Measurements from ENCODE around the gene OTOG. TPM values are rescaled to one million over a fixed set of nuclear protein-coding genes. Genes with fewer than 3 reads are reported as not detected.

Gene OTOG
- total RNA-seq, 1 experiment from 2014 or later = 0.35 TPM

- Histone ChIP-seq H3K4ac (ENCODE audit: low read depth, low read length) (no peak overlapping the region), H3K27ac (ENCODE audit: insufficient read length, low read depth, low read length) (no peak overlapping the region), H3K14ac (ENCODE audit: insufficient read depth, low read length) (no peak overlapping the region), H3T11ph (ENCODE audit: low read length) (no peak overlapping the region), H3K79me2 (ENCODE audit: insufficient read depth, low read length) (no peaks in the 10 kb centered on the region), H2BK12ac (ENCODE audit: insufficient read length, low read depth, low read length) (no peak overlapping the region), H3K18ac (ENCODE audit: insufficient read length, low read depth, low read length) (no peak overlapping the region), H4K8ac (replicated peaks; ENCODE audit: insufficient read length, low read depth, low read length) (no peak overlapping the region), H3K9me3 (ENCODE audit: control insufficient read depth, low read depth, low read length) (no peaks in the 10 kb centered on the region), H3K56ac (ENCODE audit: insufficient read length, low read depth, low read length) (no peak overlapping the region), H3K27me3 (ENCODE audit: insufficient read depth, low read length) (peaks cover 2% of the 10 kb centered on the region; the same call in 1 of the 2 replicates), H3K79me1 (ENCODE audit: insufficient read depth, low read depth, low read length, poor library complexity, severe bottlenecking) (no peaks in the 10 kb centered on the region), H3K4me2 (ENCODE audit: insufficient read depth, insufficient read length, low read length) (no peak overlapping the region), H4K91ac (ENCODE audit: insufficient read length, low read depth, low read length) (no peak overlapping the region), H2BK20ac (ENCODE audit: low read depth, low read length, poor library complexity, severe bottlenecking) (no peak overlapping the region), H4K20me1 (ENCODE audit: control insufficient read depth, insufficient read depth, insufficient read length) (peaks cover 3% of the 10 kb centered on the region), H2AFZ (ENCODE audit: low read length) (no peak overlapping the region), H3K23ac (ENCODE audit: insufficient read length, low read depth, low read length) (no peak overlapping the region), H2AK5ac (ENCODE audit: insufficient read length, low read length) (no peak overlapping the region), H3K4me1 (ENCODE audit: insufficient read depth, low read length) (no peaks in the 10 kb centered on the region), H2BK5ac (ENCODE audit: insufficient read length, low read length) (no peak overlapping the region), H3K23me2 (ENCODE audit: insufficient read length, low read depth, low read length, poor library complexity, severe bottlenecking) (no peaks in the 10 kb centered on the region), H2BK15ac (ENCODE audit: low read depth, low read length) (no peak overlapping the region), H2BK120ac (ENCODE audit: low read depth, low read length, poor library complexity, severe bottlenecking) (no peak overlapping the region), H3K9ac (ENCODE audit: extremely low read depth, insufficient read length, low read length) (no peak overlapping the region), H4K5ac (ENCODE audit: insufficient read length, low read depth, low read length) (no peak overlapping the region)
- peaks cover 2 to 4% of the 10 kb centered on the region in 2 experiments; a peak in 2 of 5 replicates for H3K9me3 Mint-ChIP-seq
- no peak overlapping the region for H3K27ac Mint-ChIP-seq
- H3K27me3 Mint-ChIP-seq (ENCODE audit: low read depth) = peaks cover 7% of the 10 kb centered on the region
- TF ChIP-seq, protein P1, sequence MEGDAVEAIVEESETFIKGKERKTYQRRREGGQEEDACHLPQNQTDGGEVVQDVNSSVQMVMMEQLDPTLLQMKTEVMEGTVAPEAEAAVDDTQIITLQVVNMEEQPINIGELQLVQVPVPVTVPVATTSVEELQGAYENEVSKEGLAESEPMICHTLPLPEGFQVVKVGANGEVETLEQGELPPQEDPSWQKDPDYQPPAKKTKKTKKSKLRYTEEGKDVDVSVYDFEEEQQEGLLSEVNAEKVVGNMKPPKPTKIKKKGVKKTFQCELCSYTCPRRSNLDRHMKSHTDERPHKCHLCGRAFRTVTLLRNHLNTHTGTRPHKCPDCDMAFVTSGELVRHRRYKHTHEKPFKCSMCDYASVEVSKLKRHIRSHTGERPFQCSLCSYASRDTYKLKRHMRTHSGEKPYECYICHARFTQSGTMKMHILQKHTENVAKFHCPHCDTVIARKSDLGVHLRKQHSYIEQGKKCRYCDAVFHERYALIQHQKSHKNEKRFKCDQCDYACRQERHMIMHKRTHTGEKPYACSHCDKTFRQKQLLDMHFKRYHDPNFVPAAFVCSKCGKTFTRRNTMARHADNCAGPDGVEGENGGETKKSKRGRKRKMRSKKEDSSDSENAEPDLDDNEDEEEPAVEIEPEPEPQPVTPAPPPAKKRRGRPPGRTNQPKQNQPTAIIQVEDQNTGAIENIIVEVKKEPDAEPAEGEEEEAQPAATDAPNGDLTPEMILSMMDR (conservative IDR thresholded peaks at IDR 0.05) = no peak
- no peak for DNase-seq
- H3K36me3 Mint-ChIP-seq (ENCODE audit: insufficient read depth in 1 of 3, low read depth in 3 of 3) = no peaks in the 10 kb centered on the region
- peaks cover under 1 to 1% of the 10 kb centered on the region in 2 experiments; a peak in 3 of 4 replicates for H3K4me1 Mint-ChIP-seq
- H3K4me3 Mint-ChIP-seq = no peak overlapping the region
- no CpG with 5 or more reads among the region's 6 CpGs for WGBS (ENCODE audit: extremely low coverage, insufficient read length, low lambda C conversion rate)
Measured at GRCh38 chr11:17585911-17586695, 39.0 kb downstream of the OTOG start.
